Stimulated activated naive CD4-positive, alpha-beta T cell treated with Interleukin-2 at 50 U/mL for 16 hours (primary cell): ENCODE data around the gene CPXM2.

Source experiments
- DNase-seq: peaks from one replicate; lab custom pipeline; 2025; lab: John Stamatoyannopoulos, UW

The CPXM2 gene

GRCh38 chr10:123847686-123848432, 43.7 kb downstream of the CPXM2 start:
- no peak for DNase-seq

DNA sequence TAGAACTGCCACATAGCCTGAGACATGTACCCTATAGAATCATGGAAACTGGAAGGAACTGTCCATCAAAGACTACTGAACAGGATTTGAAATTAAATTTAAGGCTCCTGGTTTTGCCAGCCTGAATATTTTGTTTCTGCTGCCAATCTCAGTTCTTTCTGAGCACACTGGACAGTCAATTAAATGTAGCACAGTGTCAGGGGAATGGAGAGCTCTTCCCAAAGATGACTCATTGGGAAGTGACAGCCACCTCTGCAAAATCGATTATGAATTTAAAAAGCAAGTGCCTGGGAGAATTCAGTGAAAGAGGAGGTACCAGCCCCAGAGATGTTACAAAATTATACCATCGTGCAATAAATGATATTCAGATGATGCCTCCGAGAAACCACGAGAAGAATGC, 47.8 kb downstream of the CPXM2 start:
- DNase-seq, result no peak

GRCh38 chr10:123842692-123843385, 48.8 kb downstream of the CPXM2 start:
- DNase-seq, result no peak

GRCh38 chr10:123841560-123841959, 50.0 kb downstream of the CPXM2 start:
- DNase-seq, result no peak

DNA sequence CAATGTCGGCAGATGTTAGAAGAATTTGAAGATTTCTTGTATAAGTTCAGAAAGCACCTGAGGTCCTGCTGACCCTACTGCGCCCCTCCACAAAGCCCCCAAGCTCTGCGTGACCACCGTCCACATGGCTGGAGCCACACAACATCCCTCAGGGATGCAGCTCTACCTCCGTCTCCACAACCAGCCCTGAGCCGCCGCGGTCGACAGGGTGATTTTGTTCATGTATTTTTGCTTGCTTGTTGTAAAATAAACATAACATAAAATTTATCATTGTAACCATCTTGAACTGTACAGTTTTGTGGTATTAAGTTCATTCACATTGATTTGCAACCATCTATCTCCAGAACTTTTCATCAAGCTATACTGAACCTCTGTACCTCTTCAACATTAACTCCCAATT, 50.5 kb downstream of the CPXM2 start:
- no peak for DNase-seq

DNA sequence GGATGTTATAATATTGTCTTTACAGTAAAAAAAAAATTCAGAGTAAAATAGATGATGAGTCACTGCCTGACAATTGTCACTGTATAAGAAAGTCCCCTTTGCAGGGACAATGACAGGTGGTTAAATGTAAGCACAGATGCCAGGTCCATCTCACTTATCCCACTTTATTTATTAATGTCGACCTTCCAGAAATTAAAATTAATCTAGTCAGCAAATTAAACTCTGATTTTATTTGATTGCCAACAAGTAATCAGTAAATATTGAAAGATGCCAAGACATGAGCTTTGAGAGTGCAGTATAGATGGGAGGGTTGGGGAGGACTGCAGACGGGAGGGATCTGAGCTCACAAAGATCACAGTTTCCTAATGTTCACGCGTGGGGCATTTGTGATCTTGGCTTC, 50.9 kb downstream of the CPXM2 start:
- DNase-seq, result no peak

GRCh38 chr10:123838596-123839310, 52.9 kb downstream of the CPXM2 start:
- no peak for DNase-seq

DNA sequence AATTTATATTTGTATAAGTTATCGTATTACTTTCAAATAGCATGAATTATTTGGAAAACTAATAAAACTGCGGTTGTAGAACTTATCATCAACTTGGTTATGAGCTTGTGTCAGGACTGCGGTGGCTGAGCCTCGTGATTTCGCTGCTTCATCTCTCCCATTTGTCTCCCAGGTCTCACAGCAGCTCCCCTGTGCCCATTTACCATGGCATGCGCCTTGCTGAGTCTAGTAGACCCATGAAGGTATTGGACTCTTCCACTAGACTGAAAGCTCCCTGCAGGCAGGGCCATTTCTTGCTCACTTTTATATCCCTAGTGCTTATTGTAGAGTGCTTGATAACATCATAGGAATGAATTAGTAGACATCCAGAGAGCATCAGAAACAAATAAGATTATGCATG, 53.9 kb downstream of the CPXM2 start:
- no peak for DNase-seq

GRCh38 chr10:123836418-123837145, 55.0 kb downstream of the CPXM2 start:
- no peak for DNase-seq

- DNase-seq, result no peak
These were observed 56.0 kb downstream of the CPXM2 start for GRCh38 chr10:123835575-123835974.

DNA sequence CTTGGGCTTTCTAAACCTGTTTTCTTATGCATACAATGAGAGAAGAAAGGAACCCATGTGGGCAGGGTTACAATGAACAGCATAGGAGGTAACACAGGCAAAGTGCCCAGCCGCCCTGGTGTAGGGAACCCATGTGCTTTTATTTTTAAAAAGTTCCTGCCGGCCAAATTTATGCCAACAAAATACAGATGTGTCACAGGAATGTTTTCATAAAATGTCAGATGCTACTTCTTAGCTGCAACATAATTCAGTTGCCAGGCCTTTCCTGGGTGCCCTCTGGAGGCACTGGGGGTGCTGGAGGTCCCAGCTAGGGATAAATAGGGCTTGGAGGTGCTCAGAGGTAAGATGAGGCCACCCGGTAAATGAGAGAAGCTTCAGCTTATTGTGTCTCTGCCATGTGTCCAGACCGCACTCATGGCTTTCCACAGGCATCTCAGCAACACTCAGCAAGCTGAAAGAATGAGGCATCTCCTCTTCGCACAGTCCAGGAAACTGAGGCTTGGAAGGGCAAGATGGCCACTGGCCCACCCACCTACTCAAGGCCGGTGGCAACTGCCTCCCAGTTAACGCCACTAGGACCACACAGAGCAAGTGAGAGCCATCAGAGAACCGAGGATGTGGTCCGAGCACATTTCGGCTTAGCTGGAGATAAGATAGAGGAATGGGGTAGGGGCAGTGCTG, 58.3 kb downstream of the CPXM2 start:
- no peak for DNase-seq

- DNase-seq, result no peak
These were observed 60.3 kb downstream of the CPXM2 start for GRCh38 chr10:123831259-123831658.

DNA sequence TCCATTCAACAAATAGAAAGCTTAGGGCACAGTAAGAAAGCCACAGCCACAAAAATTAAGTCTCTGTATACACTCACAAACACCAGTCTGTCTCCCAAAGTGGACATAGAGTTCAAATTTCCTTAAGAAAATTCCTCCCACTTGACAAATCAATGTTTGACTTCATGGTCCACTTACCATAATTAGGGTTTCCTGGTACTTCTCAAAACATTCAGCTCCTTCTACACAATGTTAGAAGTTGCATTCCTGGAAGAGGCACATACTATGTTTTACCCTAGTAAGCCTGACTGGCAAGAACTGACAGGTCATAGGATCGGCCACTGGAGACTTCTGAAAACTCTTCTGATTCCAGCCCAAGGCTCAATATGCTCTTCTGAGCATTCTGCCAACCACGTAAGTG, 70.5 kb downstream of the CPXM2 start:
- DNase-seq, result no peak

DNA sequence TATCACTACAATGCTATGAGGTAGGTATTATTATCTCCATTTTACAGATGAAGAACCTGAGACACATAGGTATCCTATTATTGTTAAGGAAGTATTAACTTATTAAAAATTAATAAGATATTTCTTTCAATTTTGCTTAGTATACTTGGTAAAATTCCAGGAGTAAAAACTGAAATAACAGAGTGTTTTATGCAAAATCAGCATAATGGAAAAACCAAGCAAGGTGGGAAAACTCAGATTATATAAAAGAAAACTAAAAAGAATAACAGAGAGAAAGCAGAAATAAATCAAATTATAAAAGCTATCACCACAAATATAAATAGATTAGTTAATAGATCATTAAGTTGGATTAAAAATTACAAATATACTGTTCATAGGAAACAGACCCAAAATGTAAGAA, 82.0 kb downstream of the CPXM2 start:
- DNase-seq, result no peak

DNA sequence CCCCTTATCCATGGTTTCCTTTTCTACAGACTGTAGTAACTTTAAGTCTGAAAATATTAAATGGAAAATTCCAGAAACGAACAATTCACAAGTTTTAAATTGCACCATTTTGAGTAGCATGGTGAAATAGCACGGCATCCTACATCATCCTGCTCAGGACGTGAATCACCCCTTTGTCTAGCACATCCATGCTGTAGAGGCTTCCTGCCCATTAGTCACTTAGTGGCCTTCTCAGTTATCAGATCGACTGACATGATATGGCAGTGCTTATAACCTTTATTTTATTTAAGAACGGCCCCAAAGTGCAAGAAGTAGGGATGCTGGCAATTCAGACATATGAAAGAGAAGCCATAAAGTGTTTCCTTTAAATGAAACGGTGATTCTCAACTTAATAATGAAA, 82.7 kb downstream of the CPXM2 start:
- no peak for DNase-seq

DNA sequence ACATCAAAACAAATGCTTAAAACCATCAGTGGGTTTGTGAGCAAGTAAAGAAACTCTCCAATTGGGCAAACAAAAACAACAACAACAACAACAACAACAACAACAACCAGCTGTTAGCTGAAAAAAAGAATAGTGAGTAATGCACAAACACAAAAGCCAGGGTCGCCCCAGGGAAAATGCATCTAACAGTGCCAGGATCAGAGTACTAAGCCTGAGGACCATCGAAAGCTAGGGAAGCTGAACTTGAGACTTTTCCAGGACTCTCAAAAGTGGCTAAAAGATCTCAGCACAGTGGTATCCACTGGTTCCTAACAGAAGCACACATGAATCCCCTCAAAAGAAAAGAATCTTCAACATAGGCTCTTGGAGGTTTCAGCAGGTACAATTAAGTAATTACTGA, 83.3 kb downstream of the CPXM2 start:
- DNase-seq, result no peak

DNA sequence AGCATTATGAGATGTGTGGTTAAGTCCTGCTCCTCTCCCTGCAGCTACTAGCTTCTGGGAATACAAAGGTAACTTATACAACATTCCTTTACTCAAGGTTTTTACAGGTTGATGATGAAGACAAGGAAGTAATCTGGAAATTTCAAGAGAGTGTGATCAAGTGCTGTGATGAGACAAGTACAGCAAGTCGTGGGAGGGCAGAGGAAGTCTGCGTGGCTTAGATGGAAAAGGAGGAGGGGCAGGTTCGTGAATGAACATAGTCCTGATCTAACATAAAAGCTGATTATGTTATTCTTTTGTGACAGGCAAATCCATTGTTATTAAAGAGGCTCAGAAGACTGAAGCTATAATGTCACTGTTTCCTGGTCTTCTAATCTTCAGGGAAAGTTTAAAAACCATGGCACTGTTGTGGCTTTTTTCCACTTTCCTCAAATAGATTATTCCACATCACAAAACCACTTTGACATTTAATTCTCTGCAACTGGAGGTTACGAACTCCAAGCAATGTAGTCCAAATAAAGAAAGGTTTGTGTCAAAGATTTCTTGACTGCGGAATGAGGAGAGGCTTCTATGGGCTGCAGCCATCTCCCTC, 84.1 kb downstream of the CPXM2 start:
- DNase-seq, result no peak

- DNase-seq, result no peak
These were observed 86.9 kb downstream of the CPXM2 start for GRCh38 chr10:123804716-123805115.

DNA sequence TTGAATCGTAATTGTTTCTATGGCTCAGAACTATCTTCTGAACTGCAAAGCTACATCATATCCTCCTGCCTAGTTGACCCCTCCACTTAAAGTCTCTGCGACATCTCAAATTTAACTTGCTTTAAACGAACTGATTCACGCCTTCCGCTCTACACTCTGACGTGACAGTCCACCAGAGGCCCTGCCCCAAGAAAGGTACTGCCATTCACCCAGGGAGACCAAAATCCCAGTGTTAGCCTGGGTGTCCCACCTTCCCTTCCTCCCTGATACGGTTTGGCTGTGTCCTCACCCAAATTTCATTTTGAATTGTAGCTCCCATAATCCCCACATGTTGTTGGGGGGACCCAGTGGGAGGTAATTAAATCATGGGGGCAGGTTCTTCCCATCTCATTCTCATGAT, 90.8 kb downstream of the CPXM2 start:
- DNase-seq, result no peak

DNA sequence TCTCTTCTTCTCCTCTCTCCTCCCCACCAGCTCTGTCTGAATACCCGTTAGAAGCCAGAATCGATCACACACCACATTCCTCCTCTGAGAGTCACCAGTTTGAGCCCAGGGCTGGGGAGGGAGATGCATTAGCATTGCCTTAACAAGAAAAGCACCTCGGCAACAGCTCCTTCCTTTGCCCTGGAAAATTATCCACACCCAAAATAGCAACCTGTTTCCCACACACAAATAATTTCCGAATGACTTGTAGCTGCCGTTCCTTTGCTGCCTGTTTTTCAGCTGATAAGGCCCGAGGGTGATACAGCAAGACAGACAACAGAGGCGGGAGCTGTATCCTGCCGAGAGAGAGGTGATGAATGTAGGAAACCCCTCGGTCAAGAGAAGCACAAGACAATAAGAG, 91.3 kb downstream of the CPXM2 start:
- DNase-seq, result no peak

GRCh38 chr10:123798856-123799255, 92.8 kb downstream of the CPXM2 start:
- no peak for DNase-seq

DNA sequence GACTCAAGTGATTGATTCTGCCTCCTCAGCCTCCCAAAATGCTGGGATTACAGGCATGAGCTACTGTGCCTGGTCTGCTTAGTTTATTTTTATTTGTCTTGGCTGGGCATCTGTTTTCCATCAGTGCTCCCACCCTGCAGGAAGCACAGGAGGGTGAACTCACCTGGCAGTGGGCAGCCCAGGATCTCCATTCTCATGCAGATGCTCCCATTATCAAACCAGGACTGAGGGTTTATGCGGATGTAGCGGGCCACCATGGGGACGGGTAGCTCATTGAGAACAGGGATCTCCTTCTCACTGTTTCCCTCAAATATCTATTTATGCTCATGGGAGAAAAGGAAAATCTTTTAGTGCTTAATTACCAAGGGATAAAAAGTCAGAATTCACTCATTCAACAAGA, 93.8 kb downstream of the CPXM2 start:
- no peak for DNase-seq
